ENCODE data around the gene TTF1.

GRCh38 chr9:132351404-132352045, 55.1 kb downstream of the TTF1 start:
- TF ChIP-seq POLR2A (IDR thresholded peaks at IDR 0.05; ENCODE audit: low read depth, low read length) = no peak
- no peak for TF ChIP-seq POLR2AphosphoS5 (IDR thresholded peaks at IDR 0.05; ENCODE audit: low read depth, low read length)
